B cell (primary cell): ENCODE data around the gene TMEM163.

Experiments used
- EZH2 ChIP-seq: IDR thresholded peaks from 2 replicates; pipeline ENCODE4 v1.6.1; 2012; ENCODE audit warnings: borderline replicate concordance, low read depth, mild to moderate bottlenecking, moderate library complexity, low read length; ENCODE audit not compliant: insufficient read depth, poor library complexity, severe bottlenecking
- TF ChIP-seq, protein P1 (sequence below): fragments of 200-600 bp; IDR thresholded peaks from one replicate; pipeline ENCODE4 v1.8.0; 2022; ENCODE audit warnings: antibody characterized with exemption, mild to moderate bottlenecking

- TF ChIP-seq, protein P1, sequence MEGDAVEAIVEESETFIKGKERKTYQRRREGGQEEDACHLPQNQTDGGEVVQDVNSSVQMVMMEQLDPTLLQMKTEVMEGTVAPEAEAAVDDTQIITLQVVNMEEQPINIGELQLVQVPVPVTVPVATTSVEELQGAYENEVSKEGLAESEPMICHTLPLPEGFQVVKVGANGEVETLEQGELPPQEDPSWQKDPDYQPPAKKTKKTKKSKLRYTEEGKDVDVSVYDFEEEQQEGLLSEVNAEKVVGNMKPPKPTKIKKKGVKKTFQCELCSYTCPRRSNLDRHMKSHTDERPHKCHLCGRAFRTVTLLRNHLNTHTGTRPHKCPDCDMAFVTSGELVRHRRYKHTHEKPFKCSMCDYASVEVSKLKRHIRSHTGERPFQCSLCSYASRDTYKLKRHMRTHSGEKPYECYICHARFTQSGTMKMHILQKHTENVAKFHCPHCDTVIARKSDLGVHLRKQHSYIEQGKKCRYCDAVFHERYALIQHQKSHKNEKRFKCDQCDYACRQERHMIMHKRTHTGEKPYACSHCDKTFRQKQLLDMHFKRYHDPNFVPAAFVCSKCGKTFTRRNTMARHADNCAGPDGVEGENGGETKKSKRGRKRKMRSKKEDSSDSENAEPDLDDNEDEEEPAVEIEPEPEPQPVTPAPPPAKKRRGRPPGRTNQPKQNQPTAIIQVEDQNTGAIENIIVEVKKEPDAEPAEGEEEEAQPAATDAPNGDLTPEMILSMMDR, result no peak
- no peak for TF ChIP-seq EZH2
Observed at GRCh38 chr2:134491022-134491421, 227.8 kb downstream of the TMEM163 start.
